Panc1 (cell line): ENCODE data around the gene METRN. TPM values are rescaled to one million over a fixed set of nuclear protein-coding genes. Genes with fewer than 3 reads are reported as not detected.

Experiments used
- ATAC-seq: fragments of 200-7000 bp; cut with Tn5 transposase; 2 replicates; pipeline ENCODE4 v1.9.1; 2020; ENCODE audit warnings: mild to moderate bottlenecking, moderate library complexity
- BruUV-seq: library from RNA; stranded (reverse); fragments of 400-500 nt; replicated peaks from 2 replicates; lab custom pipeline; 2021; lab: Mats Ljungman, UMichigan
- CTCF ChIA-PET: fragments of 300-600 bp; sonication (Branson Sonifier 250); formaldehyde crosslinking; loops from one replicate; lab custom pipeline; 2022; ENCODE audit warnings: antibody characterized with exemption; lab: Charles Lee
- POLR2A ChIA-PET: fragments of 300-600 bp; sonication (Branson Sonifier 250); formaldehyde crosslinking; loops from one replicate; lab custom pipeline; 2022; ENCODE audit warnings: antibody characterized with exemption; lab: Charles Lee
- DNase-seq: peaks from one replicate; pipeline ENCODE4 v3.0.0-alpha.2; 2010; ENCODE audit warnings: low read depth, low spot score
- H3K27ac ChIP-seq: 2 replicates; pipeline ENCODE4 v1.5.1; 2011; ENCODE audit warnings: mild to moderate bottlenecking, low read length, inconsistent platforms
- H3K27me3 ChIP-seq: fragments of 200-500 bp; sonication (Bioruptor generic); 2 replicates; pipeline ENCODE4 v1.6.0; 2014; ENCODE audit warnings: low read length, inconsistent platforms; ENCODE audit not compliant: control insufficient read depth, insufficient read depth
- H3K36me3 ChIP-seq: fragments of 200-500 bp; sonication (Bioruptor generic); 2 replicates; pipeline ENCODE4 v1.5.1; 2014; ENCODE audit warnings: inconsistent platforms, mild to moderate bottlenecking, low read length, moderate library complexity; ENCODE audit not compliant: control insufficient read depth, insufficient read depth
- H3K4me1 ChIP-seq: 2 replicates; pipeline ENCODE4 v1.5.1; 2011; ENCODE audit warnings: inconsistent platforms, mild to moderate bottlenecking, low read length, moderate library complexity; ENCODE audit not compliant: control insufficient read depth, insufficient read depth
- H3K4me3 ChIP-seq, 2 experiments: 2 replicates each; pipeline ENCODE4 v1.5.1; 2011 to 2012; ENCODE audit warnings: low read depth in 2 of 2, low read length in 2 of 2, mild to moderate bottlenecking in 2 of 2, inconsistent platforms in 1 of 2, moderate library complexity in 1 of 2
- H3K9me3 ChIP-seq: fragments of 200-500 bp; sonication (Bioruptor generic); 2 replicates; pipeline ENCODE4 v1.5.1; 2014; ENCODE audit warnings: low read depth, mild to moderate bottlenecking, inconsistent platforms, low read length, moderate library complexity; ENCODE audit not compliant: control insufficient read depth, insufficient read depth
- POLR2AphosphoS5 ChIP-seq: IDR thresholded peaks from 2 replicates; pipeline ENCODE4 v1.6.1; 2012; ENCODE audit warnings: mild to moderate bottlenecking, low read depth, low read length, moderate library complexity
- SIN3A ChIP-seq: IDR thresholded peaks from 2 replicates; pipeline ENCODE4 v1.6.1; 2012; ENCODE audit warnings: low read depth, mild to moderate bottlenecking, low read length, moderate library complexity, borderline replicate concordance; ENCODE audit not compliant: insufficient read depth
- TCF7L2 ChIP-seq: IDR thresholded peaks from 2 replicates; pipeline ENCODE4 v1.6.1; 2011; ENCODE audit warnings: mild to moderate bottlenecking, low read depth, low read length, inconsistent platforms
- in situ Hi-C: cut with HindIII; loops from 2 replicates; pipeline ENCODE4 v1.10.0; 2016; ENCODE audit warnings: low sequenced_read_pairs, low pct_unique_long_range_greater_than_20kb
- intact Hi-C: fragments of 100-400 bp; cut with micrococcal nuclease; formaldehyde crosslinking; loops from one replicate; pipeline ENCODE4 v1.10.0; 2022; ENCODE audit not compliant: unreplicated experiment
- total RNA-seq: library from RNA; stranded (reverse); gene quantifications from one replicate; pipeline ENCODE4 v1.2.1, GENCODE V29; 2021; ENCODE audit not compliant: unreplicated experiment
- TF ChIP-seq, protein P1 (sequence below), 2 experiments: IDR thresholded peaks; 2 replicates each; pipeline ENCODE4 v1.6.1; 2011 to 2012; ENCODE audit warnings: low read depth in 2 of 2, control low read depth in 1 of 2, low read length in 1 of 2, mild to moderate bottlenecking in 1 of 2, moderate library complexity in 1 of 2; ENCODE audit not compliant: insufficient read depth in 1 of 2
- TF ChIP-seq, protein P2 (sequence below): fragments of 450-650 bp; IDR thresholded peaks from 2 replicates; pipeline ENCODE4 v1.5.1; 2017; ENCODE audit warnings: mild to moderate bottlenecking

Gene METRN
- total RNA-seq, 1 experiment from 2014 or later, result 407 TPM

GRCh38 chr16:718922-719321 lies 4.0 kb downstream of the METRN start:
- Histone ChIP-seq H3K36me3 (no peaks in the 10 kb centered on the region; the same call in 1 of the 2 replicates), H3K4me1 (peaks cover 41% of the 10 kb centered on the region), H3K9me3 (no peaks in the 10 kb centered on the region), H3K4me3 (peak overlapping the region in 1 of 2 experiments; percentile 0; a peak in 1 of 4 replicates), H3K27ac (peak overlapping the region; percentile 88), H3K27me3 (no peaks in the 10 kb centered on the region)
- intact Hi-C loops, result no loop called here
- ChIA-PET CTCF (no interaction called here), POLR2A (no interaction called here)
- DNase-seq, result no peak
- TSS peak; percentile 23 for BruUV-seq
- in situ Hi-C loops, result no loop called here
- TF ChIP-seq, protein P1, sequence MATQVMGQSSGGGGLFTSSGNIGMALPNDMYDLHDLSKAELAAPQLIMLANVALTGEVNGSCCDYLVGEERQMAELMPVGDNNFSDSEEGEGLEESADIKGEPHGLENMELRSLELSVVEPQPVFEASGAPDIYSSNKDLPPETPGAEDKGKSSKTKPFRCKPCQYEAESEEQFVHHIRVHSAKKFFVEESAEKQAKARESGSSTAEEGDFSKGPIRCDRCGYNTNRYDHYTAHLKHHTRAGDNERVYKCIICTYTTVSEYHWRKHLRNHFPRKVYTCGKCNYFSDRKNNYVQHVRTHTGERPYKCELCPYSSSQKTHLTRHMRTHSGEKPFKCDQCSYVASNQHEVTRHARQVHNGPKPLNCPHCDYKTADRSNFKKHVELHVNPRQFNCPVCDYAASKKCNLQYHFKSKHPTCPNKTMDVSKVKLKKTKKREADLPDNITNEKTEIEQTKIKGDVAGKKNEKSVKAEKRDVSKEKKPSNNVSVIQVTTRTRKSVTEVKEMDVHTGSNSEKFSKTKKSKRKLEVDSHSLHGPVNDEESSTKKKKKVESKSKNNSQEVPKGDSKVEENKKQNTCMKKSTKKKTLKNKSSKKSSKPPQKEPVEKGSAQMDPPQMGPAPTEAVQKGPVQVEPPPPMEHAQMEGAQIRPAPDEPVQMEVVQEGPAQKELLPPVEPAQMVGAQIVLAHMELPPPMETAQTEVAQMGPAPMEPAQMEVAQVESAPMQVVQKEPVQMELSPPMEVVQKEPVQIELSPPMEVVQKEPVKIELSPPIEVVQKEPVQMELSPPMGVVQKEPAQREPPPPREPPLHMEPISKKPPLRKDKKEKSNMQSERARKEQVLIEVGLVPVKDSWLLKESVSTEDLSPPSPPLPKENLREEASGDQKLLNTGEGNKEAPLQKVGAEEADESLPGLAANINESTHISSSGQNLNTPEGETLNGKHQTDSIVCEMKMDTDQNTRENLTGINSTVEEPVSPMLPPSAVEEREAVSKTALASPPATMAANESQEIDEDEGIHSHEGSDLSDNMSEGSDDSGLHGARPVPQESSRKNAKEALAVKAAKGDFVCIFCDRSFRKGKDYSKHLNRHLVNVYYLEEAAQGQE (IDR thresholded peaks at IDR 0.05; ENCODE audit: insufficient read depth in 1 of 2, low read depth in 2 of 2, low read length in 1 of 2), result no peak
- TF ChIP-seq TCF7L2, result no peak
- ATAC-seq, result no peak

DNA sequence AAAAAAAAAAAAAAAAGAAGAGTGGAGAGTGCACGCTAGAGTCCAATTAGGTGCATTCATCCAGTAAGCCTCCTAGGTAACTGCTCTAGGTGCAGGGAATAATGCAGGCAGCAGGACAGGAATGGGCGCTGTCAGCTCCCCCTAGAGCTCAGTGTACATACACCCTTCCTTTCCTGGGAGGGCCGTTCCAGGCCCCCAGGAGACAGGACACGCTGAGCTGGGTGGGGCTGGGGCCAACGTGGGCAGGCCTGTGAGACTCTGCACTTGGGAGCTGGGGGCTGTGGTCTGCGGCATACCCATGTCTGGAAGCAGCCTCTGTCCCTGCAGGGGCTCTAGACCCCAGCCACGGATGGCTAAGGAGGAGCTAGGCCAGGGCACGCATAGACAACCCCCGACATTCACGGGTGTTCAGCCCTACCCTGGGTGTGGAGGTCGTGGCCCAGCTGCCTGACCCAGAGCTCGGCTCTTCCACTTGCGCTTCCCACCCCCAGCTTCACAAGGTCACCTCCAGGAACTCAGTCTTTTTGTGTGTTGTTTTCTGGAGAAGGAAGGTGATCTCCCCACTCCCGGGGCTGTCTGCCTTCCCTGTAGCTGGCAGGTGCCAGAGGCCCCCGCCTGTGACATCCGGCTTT lies 5.0 kb downstream of the METRN start:
- BruUV-seq, result TSS peak; percentile 90
- ChIA-PET POLR2A (interaction anchor here (0.6 kb wide), 1 partner anchor 23 kb away, joined by 3 read pairs; no protein-coding TSS in a partner anchor), CTCF (interaction anchor here (0.8 kb wide), 1 partner anchor 9 kb away, joined by 3 read pairs; no protein-coding TSS in a partner anchor)
- Histone ChIP-seq H3K9me3 (no peaks in the 10 kb centered on the region), H3K27me3 (no peaks in the 10 kb centered on the region), H3K4me3 (peak overlapping the region; percentile 72 to 77), H3K4me1 (peaks cover 39% of the 10 kb centered on the region), H3K36me3 (no peaks in the 10 kb centered on the region; the same call in 1 of the 2 replicates), H3K27ac (peak overlapping the region; percentile 93)
- TF ChIP-seq SIN3A, result peak; percentile 39; the same call in 1 of the 2 replicates
- no peak for TF ChIP-seq TCF7L2
- TF ChIP-seq, protein P2, sequence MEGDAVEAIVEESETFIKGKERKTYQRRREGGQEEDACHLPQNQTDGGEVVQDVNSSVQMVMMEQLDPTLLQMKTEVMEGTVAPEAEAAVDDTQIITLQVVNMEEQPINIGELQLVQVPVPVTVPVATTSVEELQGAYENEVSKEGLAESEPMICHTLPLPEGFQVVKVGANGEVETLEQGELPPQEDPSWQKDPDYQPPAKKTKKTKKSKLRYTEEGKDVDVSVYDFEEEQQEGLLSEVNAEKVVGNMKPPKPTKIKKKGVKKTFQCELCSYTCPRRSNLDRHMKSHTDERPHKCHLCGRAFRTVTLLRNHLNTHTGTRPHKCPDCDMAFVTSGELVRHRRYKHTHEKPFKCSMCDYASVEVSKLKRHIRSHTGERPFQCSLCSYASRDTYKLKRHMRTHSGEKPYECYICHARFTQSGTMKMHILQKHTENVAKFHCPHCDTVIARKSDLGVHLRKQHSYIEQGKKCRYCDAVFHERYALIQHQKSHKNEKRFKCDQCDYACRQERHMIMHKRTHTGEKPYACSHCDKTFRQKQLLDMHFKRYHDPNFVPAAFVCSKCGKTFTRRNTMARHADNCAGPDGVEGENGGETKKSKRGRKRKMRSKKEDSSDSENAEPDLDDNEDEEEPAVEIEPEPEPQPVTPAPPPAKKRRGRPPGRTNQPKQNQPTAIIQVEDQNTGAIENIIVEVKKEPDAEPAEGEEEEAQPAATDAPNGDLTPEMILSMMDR, result peak; percentile 67
- peak; percentile 88 for TF ChIP-seq POLR2AphosphoS5
- TF ChIP-seq, protein P1 (IDR thresholded peaks at IDR 0.05; ENCODE audit: insufficient read depth in 1 of 2, low read depth in 2 of 2, low read length in 1 of 2), result no peak
- peak; percentile 42 for ATAC-seq
- in situ Hi-C loops (no loop called here), intact Hi-C loops (no loop called here)
- no peak for DNase-seq
